ENCODE measurements around the gene STK24.

STK24 gene

DNA sequence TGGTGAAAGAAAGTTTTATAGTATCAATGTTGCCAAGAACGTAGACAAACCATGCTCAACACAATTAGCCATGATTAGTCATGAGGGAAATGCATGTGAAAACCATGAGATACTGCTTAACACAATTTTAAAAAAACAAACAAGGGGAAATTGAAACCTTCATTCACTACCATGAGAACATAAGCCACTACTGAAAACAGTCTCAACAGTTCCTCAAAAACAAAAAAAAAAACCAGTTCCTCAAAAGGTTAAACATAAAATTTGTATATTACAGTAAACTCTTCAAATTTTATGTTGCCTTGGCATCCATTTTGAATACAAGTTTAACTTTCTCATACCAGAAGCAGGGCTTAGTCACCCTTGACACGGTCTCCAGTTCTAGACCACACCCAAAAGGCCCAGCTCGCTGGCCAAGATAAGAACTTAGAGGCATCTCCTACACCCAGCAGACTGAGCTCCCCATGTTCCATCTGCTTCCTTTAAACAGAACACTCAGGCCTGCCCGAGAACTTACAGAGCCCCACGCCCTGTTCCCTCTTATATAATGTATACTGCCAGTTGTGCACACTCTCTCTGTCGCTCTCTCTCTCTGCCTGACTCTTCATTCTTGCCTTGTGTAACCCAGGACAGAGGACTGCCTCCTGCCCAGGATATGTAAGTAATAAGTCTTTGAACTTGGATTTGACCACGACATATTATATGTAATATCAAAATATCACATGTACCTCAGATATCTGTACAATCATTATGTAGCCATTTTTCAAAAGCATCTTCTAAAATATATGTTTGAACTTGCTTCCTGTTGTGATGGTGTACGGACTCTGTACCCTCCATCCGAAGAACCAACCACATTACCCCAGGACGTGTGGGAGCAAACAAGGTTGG is 67.4 kb downstream of the STK24 start:
- DNase-seq, result peak; percentile 82 to 93 (median 86)

DNA sequence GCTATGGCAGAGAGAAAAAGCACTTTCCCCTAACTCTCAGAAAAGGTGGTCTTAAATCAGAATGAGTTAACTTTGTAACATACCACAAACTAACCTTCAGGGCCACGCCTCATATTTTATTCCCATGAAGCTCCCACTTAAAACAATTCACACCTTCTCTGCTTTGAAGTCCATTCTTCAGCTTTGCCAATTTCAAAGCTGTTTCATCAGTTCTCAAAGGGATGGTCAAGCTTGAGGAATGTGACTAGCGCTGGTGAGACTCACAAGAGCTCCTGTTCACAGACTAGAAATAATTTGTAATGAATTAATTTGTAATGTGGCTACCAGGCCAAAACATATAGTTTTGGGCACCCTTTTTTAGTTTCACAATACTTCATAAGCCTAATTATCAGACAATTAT is 68.2 kb downstream of the STK24 start:
- peak in 2 of 4 experiments; percentile 21 to 22 for DNase-seq

DNA sequence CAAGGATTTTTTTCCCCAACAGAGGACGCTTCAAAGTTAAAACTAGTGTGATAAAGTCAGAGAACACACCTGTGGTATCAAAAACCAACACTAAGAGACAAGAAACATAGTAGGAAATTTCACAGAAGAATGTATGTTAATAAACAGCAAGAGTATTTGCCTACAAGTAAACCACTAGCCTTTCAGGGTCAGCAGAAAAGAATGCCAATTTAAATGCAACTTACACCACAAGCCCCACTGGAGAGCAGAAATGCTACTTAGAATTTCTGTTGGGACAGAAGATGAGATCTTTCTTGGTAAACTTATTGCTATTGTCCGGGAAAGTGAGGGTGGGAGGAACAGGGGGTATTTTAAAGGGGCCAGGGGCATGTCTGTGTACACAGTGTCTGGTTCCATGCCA is 68.6 kb downstream of the STK24 start:
- DNase-seq, result no peak

DNA sequence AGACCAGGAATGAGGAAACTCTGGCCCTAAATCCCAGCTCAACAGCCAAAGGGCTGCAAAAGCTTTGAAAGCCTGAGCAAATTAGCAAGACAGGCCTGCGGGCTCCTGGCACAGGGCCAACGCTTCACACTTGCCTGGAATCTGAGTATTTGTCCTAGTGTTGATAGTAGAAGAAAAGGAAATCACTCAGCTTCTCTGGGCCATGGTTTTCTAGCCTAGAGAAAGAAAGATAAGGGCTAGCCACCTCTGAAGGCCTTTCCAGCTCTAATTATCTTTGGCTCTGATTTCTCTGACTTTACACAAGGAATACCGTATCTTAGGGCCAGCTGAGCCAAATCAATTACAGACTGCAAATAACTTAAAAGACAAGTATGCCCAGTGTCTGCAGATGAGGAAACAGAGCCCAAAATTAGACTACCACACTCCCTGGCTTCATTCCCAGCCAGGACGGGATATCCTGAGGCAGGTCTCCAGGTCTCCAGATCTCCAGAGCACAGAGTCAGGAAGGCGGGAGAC is 69.6 kb downstream of the STK24 start:
- peak in 3 of 4 experiments; percentile 20 to 45 (median 34) for DNase-seq

DNA sequence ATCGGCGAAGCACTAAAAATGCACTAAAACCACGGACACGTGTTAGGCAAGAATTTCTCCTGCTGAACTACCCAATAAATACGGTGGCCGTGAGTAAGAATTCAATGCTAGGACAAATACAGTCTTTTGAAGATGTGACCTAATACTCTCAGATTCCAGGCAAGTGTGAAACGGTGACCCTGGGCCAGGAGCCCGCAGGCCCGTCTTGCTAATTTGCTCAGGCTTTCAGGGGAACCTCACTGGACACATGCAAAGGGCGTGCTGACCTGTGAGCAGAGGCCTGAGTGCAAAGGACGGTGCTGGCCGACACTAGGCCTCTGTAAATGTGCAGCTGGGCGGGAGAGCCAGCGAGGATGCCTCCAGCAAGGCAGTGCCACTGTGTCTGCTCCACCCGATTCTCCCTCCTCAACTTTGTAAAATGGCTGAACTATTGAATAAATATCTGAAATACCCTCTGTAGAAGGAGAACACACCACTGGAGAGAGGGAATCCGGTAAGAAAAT is 70.1 kb downstream of the STK24 start:
- DNase-seq, result no peak

DNA sequence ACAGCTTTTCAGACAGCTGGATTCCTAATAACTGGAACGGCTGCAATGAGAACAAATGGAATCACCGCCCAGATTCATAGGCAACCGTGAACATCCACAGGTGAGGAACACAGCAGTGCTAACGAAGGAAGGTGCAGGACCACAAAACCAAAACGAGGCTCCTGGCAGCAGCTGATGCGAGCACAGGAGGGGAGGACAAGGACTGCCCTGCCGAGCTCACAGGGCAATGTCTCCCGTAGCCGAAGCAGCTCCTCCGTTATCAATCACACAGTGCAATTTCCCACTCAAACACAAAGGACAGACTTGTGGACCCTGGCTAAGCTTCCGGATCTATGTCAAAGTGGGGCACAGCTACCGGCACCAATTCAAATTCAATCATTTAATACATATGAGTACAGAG is 70.6 kb downstream of the STK24 start:
- DNase-seq, result no peak

DNA sequence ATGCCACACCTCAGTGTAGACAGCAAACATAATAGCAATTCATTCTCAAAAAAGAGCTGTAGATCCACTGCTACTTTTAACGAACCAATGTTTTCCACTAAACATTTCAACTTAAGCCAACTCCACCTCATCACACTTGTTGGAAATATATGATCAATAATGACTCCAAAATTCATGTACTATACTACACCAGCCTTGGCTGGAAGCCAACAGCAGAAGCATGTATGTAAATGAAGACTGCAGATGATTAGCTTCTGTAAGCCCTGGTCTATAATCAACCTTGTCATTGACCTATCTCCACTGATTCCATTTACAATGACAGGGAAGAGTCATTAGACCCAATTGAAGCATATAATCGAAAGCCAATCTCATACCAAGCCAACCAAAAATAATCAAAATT is 71.7 kb downstream of the STK24 start:
- no peak for DNase-seq

DNA sequence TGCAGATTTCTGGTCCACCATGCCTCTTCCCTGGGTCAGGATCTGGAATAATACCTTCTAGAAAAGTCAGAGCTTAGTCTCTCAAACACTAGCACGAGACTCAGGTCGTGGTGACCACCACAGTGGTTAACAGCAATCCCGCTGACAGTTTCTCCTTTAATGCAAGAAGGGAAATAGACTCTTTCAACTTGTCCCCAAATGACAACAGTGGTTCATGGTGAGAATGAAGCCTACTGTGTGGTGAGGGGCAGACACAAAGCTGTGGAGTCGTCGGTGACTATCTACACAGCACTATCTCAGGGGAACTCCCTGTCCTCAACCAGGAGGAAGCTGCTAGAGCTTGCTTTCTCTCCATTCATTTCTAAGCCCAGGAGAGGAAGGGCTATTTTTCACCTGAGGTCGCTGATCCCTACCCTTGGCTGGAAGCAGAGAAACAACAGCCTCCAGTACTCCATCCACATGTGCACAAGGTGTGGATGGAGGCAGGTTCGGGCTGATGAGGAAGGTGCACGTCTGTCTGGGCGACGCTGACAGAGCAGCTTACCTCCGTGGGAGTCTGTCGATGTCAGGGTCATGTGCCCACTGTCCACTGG is 72.4 kb downstream of the STK24 start:
- peak in 3 of 4 experiments; percentile 21 to 27 (median 24) for DNase-seq

DNA sequence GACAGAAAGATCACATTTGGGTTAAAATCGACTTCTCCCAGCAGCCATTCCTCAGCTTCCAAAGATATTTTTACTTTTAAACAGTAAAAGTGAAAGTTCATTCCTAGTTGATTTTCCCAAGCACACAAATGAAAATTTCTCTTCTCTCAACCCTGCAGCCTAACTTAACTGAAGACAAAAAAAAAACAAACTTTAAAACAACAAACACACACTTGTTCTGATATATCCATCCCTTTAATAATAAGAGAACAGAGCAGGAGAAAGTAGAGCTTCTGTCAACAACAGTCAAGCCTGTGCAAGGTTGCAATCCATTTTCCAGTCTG is 72.9 kb downstream of the STK24 start:
- no peak for DNase-seq

DNA sequence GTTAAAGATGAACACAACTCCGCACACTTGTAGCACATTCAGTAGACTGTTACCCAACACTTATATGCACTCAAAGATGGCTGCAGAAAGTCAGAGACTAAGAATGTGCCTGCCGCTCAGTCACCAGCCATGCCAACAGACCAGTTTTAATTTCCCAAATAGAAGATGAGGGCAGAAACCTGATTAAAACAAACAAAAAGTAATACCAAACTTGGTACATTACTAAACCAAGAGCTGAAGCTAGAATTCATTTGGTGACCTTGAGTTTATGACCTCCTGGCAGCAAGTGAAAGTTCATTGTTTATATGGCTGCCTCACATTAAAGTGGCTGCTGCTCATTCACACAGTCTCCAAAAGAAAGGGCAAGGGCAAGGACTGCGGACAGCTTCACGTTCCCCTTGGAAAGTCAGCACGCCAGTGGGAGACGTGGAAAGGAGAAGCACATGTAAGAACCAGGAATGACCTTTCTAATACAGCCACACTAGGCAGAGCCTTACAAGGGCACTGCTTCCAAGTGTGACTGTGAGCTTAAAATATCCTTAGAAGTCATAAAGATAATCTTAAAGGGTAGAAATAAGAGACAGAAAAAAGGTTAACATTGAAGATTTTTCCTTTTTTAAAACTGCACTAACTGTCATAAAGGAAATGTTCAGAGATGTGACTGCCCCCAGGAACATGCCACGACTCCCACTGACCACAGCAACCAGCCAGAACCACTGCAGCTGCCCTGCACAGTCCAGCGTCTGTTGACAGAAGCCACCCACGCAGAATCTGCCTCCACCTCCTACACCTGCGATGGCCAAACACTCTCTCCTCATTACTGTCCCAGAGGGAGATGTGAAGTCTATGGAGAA is 73.5 kb downstream of the STK24 start:
- peak in 3 of 4 experiments; percentile 35 to 58 (median 39) for DNase-seq

DNA sequence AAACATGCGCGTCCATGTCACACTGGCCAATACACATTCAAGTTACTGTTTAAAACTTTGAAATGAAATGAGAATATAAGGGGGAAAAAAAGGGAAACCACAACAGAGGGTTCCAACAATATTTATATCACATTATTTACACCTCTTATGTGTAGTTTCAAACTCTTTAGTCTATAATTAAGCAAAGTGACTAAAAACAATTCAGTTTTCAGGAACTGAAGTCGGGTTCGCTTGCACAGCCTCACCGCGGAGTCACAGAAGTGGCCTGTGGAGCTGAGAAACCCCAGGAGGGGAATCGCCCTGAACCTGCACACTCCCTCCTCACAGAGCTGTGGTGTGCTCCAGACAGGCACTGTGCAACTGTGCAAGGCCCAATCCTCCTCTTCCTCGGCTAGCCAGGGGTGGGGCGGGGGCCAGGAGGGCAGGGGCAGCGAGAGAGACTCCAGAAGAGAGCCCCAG is 75.9 kb downstream of the STK24 start:
- no peak for DNase-seq

DNA sequence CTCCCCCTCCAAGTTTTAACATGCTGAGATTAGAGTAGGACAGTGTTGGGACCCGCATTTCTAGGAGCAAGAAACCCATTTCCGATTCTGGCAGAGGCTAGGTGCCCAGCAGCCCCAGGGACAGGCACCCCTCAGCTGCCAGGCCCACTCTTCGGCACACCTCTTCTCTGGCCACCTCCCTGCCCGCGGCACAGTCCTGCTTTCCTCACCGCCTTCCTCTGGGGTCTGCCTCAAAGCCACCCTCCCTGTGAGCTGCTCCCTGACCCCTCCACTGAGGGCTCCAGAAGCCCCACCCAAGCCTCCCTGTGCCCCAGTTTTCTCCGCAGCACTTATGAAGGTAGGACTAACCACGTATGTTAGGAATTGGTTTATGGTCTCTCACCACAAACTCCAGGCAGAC is 79.9 kb downstream of the STK24 start:
- no peak for DNase-seq

DNA sequence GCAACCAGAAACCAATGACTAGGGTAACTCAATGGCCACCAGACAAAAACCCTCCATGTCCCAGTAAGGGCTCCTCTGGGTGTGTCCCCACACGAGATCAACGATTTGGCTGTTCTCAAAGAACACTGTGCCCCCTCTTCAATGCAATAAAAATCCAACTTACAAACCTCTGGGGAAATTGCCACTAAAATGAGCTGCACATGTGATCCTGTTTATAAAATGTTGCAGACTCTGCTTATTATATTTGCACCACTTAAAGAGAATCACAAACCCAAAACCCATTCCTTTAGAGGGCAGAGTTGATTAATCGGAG is 80.5 kb downstream of the STK24 start:
- DNase-seq, result no peak

DNA sequence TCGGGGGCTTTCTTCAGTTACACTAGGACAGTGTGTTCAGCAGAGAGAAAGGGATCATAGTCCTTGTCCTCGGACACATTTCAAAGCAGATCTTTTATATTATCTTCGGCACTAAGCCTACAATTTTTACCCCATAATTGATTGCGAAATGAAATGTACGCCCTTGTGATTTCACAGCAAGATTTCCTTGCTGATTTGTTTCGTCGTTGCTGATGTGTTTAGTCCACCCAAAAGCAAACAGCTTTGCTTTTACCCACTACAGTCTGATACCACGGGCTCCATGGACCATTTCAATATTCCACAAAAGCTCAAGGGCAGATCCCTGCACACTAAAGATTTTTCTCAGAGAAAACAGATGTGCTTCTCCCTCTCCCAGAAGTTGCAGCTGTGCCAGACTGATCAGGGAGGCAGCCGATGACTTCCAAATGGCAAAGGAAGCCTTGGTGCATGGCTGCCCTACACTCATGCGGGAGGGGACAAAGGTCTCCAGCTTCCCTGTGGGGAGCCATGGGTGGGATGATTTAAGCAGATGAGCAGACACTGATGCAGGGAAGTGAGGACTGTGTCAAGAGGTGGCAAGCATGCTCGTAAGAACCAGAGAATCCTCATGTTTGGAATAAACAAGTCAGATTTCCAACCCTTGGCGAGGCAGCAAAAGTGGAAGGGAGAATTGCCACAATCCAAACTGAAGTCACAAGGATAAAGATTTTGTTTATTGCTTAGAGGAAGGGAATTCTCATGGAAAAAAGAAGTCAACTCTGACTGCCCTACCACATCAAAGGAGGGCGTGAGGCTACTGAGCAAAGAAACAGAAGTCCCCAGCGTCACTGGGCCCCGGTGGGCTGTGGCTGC is 81.1 kb downstream of the STK24 start:
- DNase-seq, result peak; percentile 27 to 58 (median 48)

DNA sequence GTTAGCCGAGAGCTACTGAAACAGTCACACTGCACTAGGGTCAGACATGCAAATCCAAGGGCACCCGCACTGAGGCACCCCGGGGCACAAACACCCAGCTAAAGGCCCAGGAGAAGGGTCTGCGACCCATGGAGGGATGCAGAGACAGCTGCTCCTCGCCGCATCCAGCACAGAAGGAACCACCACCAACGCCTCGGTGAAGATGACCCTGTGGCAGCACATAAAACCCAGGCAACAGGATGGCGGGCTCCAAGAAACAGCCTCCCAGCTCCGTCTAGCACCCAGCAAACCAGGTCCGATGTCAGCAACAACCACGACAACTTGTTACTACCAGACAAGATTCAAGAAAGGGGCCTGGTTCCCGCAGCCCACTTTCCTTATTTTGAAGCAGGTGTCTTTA is 82.1 kb downstream of the STK24 start:
- DNase-seq, result no peak

DNA sequence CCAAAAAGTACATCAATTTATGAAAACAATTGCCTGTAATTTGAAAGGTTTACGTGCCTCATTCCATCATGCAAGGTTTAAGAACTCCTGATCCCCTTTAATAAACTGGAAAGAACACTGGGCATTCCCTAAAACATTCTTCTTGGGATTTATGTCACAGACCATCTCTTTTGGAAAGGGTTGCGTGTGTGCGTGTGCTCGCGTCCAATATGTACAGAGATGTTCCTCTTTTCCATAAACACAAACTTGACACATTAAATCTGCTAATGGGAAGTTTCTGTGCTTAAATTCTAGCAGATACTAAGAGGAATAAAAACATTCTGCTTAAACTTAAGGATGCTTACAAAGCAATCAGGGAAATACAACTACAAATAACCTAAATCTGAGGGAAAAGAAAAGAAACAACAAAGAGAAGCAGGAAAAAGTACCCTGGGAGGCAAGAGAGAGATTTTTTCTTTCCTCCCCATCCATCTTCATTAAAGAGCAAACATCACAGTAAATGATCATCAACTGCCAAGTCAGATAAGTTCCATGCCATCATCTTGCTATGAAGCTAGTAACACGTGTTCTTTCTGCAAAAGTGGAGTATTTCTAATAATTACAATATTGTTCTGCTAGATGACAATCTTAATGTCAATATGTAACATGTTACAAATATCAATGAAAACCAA is 83.7 kb downstream of the STK24 start:
- DNase-seq, result peak in 3 of 4 experiments; percentile 50 to 62 (median 51)

DNA sequence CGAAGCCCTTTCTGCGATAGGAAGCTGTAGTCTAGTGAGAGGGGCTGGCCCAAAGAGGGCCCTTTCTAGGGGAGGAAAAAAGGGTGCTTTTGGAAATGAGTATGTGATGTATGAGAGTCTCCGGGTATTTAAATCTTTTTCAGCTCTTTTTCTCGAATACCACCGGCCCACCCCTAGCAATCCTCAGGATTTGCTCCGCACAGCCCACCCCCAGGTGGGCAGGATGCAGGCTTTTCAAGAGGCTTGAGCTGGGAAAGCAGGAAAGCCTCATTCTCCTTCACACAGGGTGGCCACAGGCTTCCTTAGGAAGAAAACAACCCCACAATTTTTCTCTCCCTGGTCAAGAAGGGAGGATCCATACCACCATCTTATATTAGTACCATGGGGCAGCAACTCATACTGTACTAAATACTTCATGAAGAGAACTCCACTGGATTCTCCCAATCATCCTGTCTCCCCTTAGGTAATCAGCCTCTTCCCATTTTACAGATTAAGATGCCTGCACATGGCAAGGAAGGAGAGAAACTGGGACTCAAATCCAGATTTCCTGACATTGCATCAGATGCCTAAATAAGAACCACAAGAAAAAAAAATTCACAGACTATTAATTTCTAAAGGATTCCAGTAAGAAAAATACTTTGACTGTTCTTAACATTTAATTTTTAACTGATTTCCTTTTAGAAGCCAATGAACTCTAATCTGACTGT is 84.4 kb downstream of the STK24 start:
- DNase-seq, result no peak

DNA sequence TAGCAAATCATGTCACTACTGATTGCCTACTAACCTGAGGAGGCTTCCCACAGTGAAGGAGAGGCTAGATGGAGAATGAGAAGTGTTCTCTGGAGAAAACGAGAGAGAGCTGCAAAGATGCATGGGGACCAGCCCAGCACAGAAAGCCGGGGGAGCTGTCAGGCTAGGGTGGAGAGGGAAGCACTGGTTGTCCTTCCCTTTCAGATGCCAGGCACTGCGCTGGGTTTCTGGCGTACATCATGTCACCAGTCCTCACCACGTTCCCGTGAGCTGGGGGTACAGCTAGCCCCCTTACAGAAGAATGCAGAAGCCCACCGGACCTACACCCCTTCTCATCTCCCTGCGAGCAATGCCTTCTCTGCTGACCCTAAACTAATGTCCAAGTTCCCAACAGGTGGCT is 86.0 kb downstream of the STK24 start:
- DNase-seq, result no peak

DNA sequence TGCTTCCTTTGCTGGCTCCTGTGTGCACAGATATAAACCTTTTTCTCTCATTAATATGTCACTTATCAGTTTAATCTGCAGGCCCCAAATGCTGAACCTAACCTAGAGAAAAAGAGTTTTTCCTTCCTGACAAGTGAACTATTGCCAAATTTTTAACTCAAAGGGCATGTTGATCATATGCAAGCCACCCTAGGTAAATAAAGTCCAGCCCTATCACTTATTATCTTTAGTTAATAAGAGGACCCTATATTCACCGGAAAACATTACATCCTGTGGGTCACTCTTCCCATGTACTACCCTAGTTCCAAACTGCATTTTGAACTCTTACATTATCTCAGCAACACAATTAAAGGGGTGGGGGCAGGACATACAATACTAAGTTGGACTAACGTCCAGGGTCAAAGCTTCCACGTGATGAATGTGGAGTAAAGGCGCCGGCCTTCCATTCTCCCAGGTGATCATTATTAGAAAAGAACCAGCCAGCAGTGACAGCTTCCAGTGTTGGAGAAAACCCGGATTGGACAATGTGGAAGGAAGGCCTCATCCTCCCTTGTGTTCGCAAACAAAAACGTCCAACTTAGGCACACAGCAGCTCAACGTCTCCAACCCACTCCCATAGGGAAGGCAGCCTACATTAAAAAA is 86.6 kb downstream of the STK24 start:
- no peak for DNase-seq

All from suppressor macrophage (primary cell).